GM23338 (cell line): ENCODE measurements around the gene FOXG1.
A peak's percentile ranks its signal among the peaks of the same experiment; 100 is the strongest.

Experiments
- EZH2 ChIP-seq: fragments of 200-600 bp; sonication (generic); IDR thresholded peaks from one replicate; pipeline ENCODE4 v1.8.0; 2017; ENCODE audit warnings: antibody characterized with exemption, mild to moderate bottlenecking, low read depth; ENCODE audit not compliant: unreplicated experiment
- EZH2phosphoT487 ChIP-seq: fragments of 200-600 bp; sonication (generic); IDR thresholded peaks from one replicate; pipeline ENCODE4 v1.8.1; 2018; ENCODE audit warnings: antibody characterized with exemption; ENCODE audit not compliant: unreplicated experiment
- NANOG ChIP-seq: IDR thresholded peaks from 2 replicates; pipeline ENCODE4 v1.6.1; 2016; ENCODE audit warnings: antibody characterized with exemption, borderline replicate concordance
- POLR2AphosphoS5 ChIP-seq: IDR thresholded peaks from 2 replicates; pipeline ENCODE4 v1.6.1; 2016; ENCODE audit warnings: antibody characterized with exemption, low read depth
- TF ChIP-seq, protein P1 (sequence below), 2 experiments: fragments of 200-600 bp in 1 of 2; sonication (generic) in 1 of 2; conservative IDR thresholded peaks; 2 replicates each; pipeline versions ENCODE4 v1.5.1 to v1.6.1; 2016 to 2017; ENCODE audit warnings: antibody characterized with exemption in 2 of 2, low read depth in 2 of 2, mild to moderate bottlenecking in 2 of 2, moderate library complexity in 1 of 2
- TF ChIP-seq, protein P2 (sequence below): IDR thresholded peaks from one replicate; pipeline ENCODE4 v1.6.1; 2018; ENCODE audit warnings: antibody characterized with exemption; ENCODE audit not compliant: unreplicated experiment

DNA sequence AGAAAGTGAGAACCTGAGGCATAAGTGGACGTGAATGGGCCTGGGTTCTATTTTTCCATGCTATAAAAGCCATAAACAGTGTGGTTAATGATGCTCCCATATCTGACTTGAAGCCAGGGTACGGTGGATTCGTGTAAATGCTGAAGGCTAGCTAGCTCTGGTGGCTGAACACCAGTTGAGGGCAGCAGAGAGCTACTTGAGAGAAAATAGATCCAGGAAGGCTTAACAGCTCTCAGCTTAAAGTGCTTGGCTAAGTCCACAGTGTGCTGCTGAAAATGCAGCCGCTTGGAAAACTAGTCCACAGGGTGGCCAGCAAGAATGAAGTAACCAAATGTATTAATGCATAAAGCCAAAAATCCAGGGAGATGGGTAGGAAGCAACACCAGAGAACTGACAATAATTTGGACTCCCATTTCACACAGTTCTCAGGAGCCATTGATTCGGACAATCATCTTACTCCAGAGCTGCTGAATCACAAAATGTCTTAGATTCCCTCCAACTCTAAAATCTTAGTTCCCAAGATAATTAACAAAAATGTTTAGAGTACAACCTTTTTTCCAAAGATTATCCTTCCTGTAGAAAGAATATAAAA, 15.0 kb upstream of the FOXG1 start:
- TF ChIP-seq, protein P1, sequence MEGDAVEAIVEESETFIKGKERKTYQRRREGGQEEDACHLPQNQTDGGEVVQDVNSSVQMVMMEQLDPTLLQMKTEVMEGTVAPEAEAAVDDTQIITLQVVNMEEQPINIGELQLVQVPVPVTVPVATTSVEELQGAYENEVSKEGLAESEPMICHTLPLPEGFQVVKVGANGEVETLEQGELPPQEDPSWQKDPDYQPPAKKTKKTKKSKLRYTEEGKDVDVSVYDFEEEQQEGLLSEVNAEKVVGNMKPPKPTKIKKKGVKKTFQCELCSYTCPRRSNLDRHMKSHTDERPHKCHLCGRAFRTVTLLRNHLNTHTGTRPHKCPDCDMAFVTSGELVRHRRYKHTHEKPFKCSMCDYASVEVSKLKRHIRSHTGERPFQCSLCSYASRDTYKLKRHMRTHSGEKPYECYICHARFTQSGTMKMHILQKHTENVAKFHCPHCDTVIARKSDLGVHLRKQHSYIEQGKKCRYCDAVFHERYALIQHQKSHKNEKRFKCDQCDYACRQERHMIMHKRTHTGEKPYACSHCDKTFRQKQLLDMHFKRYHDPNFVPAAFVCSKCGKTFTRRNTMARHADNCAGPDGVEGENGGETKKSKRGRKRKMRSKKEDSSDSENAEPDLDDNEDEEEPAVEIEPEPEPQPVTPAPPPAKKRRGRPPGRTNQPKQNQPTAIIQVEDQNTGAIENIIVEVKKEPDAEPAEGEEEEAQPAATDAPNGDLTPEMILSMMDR (conservative IDR thresholded peaks at IDR 0.05; ENCODE audit: low read depth in 2 of 2), result peak; percentile 82 to 84
- no peak for TF ChIP-seq POLR2AphosphoS5
- TF ChIP-seq, protein P2, sequence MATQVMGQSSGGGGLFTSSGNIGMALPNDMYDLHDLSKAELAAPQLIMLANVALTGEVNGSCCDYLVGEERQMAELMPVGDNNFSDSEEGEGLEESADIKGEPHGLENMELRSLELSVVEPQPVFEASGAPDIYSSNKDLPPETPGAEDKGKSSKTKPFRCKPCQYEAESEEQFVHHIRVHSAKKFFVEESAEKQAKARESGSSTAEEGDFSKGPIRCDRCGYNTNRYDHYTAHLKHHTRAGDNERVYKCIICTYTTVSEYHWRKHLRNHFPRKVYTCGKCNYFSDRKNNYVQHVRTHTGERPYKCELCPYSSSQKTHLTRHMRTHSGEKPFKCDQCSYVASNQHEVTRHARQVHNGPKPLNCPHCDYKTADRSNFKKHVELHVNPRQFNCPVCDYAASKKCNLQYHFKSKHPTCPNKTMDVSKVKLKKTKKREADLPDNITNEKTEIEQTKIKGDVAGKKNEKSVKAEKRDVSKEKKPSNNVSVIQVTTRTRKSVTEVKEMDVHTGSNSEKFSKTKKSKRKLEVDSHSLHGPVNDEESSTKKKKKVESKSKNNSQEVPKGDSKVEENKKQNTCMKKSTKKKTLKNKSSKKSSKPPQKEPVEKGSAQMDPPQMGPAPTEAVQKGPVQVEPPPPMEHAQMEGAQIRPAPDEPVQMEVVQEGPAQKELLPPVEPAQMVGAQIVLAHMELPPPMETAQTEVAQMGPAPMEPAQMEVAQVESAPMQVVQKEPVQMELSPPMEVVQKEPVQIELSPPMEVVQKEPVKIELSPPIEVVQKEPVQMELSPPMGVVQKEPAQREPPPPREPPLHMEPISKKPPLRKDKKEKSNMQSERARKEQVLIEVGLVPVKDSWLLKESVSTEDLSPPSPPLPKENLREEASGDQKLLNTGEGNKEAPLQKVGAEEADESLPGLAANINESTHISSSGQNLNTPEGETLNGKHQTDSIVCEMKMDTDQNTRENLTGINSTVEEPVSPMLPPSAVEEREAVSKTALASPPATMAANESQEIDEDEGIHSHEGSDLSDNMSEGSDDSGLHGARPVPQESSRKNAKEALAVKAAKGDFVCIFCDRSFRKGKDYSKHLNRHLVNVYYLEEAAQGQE, result no peak
- no peak for TF ChIP-seq EZH2phosphoT487
- TF ChIP-seq EZH2, result no peak
- TF ChIP-seq NANOG, result no peak
